Smooth muscle cell (in vitro differentiated cells): Measurements from ENCODE around the gene RSRC2. TPM values are rescaled to one million over a fixed set of nuclear protein-coding genes. Genes with fewer than 3 reads are reported as not detected.

Source experiments
- DNase-seq: peaks from one replicate; lab custom pipeline; 2025; ENCODE audit not compliant: unreplicated experiment; lab: John Stamatoyannopoulos, UW
- H2AFZ ChIP-seq: fragments of 200-600 bp; sonication (generic); 2 replicates; pipeline ENCODE4 v1.6.0; 2016; ENCODE audit warnings: antibody characterized with exemption, low read depth, mild to moderate bottlenecking
- H3F3A ChIP-seq: fragments of 200-600 bp; sonication (generic); 2 replicates; pipeline ENCODE4 v1.6.0; 2017; ENCODE audit warnings: antibody characterized with exemption, low read depth
- H3K27ac ChIP-seq: fragments of 200-600 bp; sonication (generic); 2 replicates; pipeline ENCODE4 v1.5.1; 2016; ENCODE audit warnings: low read depth, mild to moderate bottlenecking
- H3K27me3 ChIP-seq: fragments of 200-600 bp; sonication (generic); 2 replicates; pipeline ENCODE4 v1.6.1; 2016; ENCODE audit warnings: low read depth, mild to moderate bottlenecking
- H3K36me3 ChIP-seq: fragments of 200-600 bp; sonication (generic); 2 replicates; pipeline ENCODE4 v1.5.1; 2016; ENCODE audit warnings: low read depth
- H3K4me1 ChIP-seq: fragments of 200-600 bp; sonication (generic); 2 replicates; pipeline ENCODE4 v1.5.1; 2016; ENCODE audit warnings: low read depth
- H3K4me2 ChIP-seq: fragments of 200-600 bp; sonication (generic); 2 replicates; pipeline ENCODE4 v1.6.0; 2016; ENCODE audit warnings: mild to moderate bottlenecking
- H3K4me3 ChIP-seq: fragments of 200-600 bp; sonication (generic); 2 replicates; pipeline ENCODE4 v1.5.1; 2016; ENCODE audit warnings: mild to moderate bottlenecking
- H3K79me2 ChIP-seq: fragments of 200-600 bp; sonication (generic); 2 replicates; pipeline ENCODE4 v1.6.0; 2016; ENCODE audit warnings: low read depth, mild to moderate bottlenecking
- H3K9ac ChIP-seq: fragments of 200-600 bp; sonication (generic); 2 replicates; pipeline ENCODE4 v1.6.0; 2016; ENCODE audit warnings: low read depth
- H3K9me3 ChIP-seq: fragments of 200-600 bp; sonication (generic); replicated peaks from 2 replicates; pipeline ENCODE4 v1.5.1; 2016; ENCODE audit warnings: low read depth
- H4K20me1 ChIP-seq: fragments of 200-600 bp; sonication (generic); 2 replicates; pipeline ENCODE4 v1.6.0; 2016; ENCODE audit warnings: low read depth
- CTCF ChIP-seq: fragments of 200-600 bp; sonication (generic); IDR thresholded peaks from 2 replicates; pipeline ENCODE4 v1.5.1; 2017; ENCODE audit warnings: borderline replicate concordance, mild to moderate bottlenecking, antibody characterized with exemption; ENCODE audit not compliant: insufficient read depth, poor library complexity, severe bottlenecking
- WGBS: methylation state at CpG from one replicate; pipeline ENCODE4 v1.1.7; 2016; ENCODE audit warnings: low lambda C conversion rate; 5-methylcytosine and 5-hydroxymethylcytosine counted together
- polyA plus RNA-seq: library from polyadenylated mRNA; unstranded; fragments of >200 nt; fragmentation: Nextera tagmentation; extraction: Ambion mirVana; gene quantifications from 2 replicates; pipeline ENCODE4 v1.2.1, GENCODE V29; 2016
- total RNA-seq: library from RNA; depleted of rRNA; stranded (reverse); fragments of >200 nt; gene quantifications from 2 replicates; pipeline ENCODE4 v1.2.3, GENCODE V29; 2014

Gene RSRC2
- total and polyA plus RNA-seq, 2 experiments from 2014 or later = 60.9 to 108 TPM

GRCh38 chr12:122563361-122563760 lies 36.6 kb upstream of the RSRC2 start:
- WGBS = over 99% methylated on average over 4 of the region's 4 CpGs
- no peak overlapping the region for H2AFZ ChIP-seq
- DNase-seq = no peak
- H3K9me3 ChIP-seq = no peaks in the 10 kb centered on the region
- no peak overlapping the region for H3K4me3 ChIP-seq
- H3K4me1 ChIP-seq = no peaks in the 10 kb centered on the region
- no peaks in the 10 kb centered on the region for H3F3A ChIP-seq
- no peak for TF ChIP-seq CTCF
- H4K20me1 ChIP-seq = no peaks in the 10 kb centered on the region
- H3K36me3 ChIP-seq = peaks cover 10% of the 10 kb centered on the region
- no peaks in the 10 kb centered on the region for H3K27me3 ChIP-seq
- no peak overlapping the region for H3K4me2 ChIP-seq
- no peak overlapping the region for H3K9ac ChIP-seq
- no peaks in the 10 kb centered on the region for H3K79me2 ChIP-seq
- H3K27ac ChIP-seq = no peak overlapping the region

- H4K20me1 ChIP-seq = no peaks in the 10 kb centered on the region
- no peaks in the 10 kb centered on the region for H3F3A ChIP-seq
- no peaks in the 10 kb centered on the region for H3K9me3 ChIP-seq
- H3K4me1 ChIP-seq = no peaks in the 10 kb centered on the region
- 100% methylated on average over 3 of the region's 3 CpGs for WGBS
- no peak for DNase-seq
- H3K9ac ChIP-seq = no peak overlapping the region
- no peak for TF ChIP-seq CTCF
- H3K36me3 ChIP-seq = peaks cover 6% of the 10 kb centered on the region
- no peak overlapping the region for H2AFZ ChIP-seq
- no peak overlapping the region for H3K27ac ChIP-seq
- no peaks in the 10 kb centered on the region for H3K27me3 ChIP-seq
- H3K4me2 ChIP-seq = no peak overlapping the region
- no peak overlapping the region for H3K4me3 ChIP-seq
- no peaks in the 10 kb centered on the region for H3K79me2 ChIP-seq
Measured at GRCh38 chr12:122560138-122560537, 33.4 kb upstream of the RSRC2 start.

GRCh38 chr12:122558745-122559641 lies 32.3 kb upstream of the RSRC2 start:
- Histone ChIP-seq H3F3A (no peaks in the 10 kb centered on the region), H3K4me3 (no peak overlapping the region), H3K36me3 (peaks cover 6% of the 10 kb centered on the region), H3K9me3 (no peaks in the 10 kb centered on the region), H3K9ac (no peak overlapping the region), H2AFZ (no peak overlapping the region), H3K4me1 (no peaks in the 10 kb centered on the region), H3K79me2 (no peaks in the 10 kb centered on the region), H3K27ac (no peak overlapping the region), H4K20me1 (no peaks in the 10 kb centered on the region), H3K4me2 (no peak overlapping the region), H3K27me3 (no peaks in the 10 kb centered on the region)
- no peak for DNase-seq
- WGBS = 99% methylated on average over 16 of the region's 16 CpGs
- no peak for TF ChIP-seq CTCF

- no peak for TF ChIP-seq CTCF
- whole genome bisulfite sequencing = 92% methylated on average over 5 of the region's 5 CpGs
- no peak overlapping the region for H3K4me3 ChIP-seq
- no peak for DNase-seq
- no peaks in the 10 kb centered on the region for H3F3A ChIP-seq
- no peak overlapping the region for H3K27ac ChIP-seq
- H3K79me2 ChIP-seq = no peaks in the 10 kb centered on the region
- H3K9me3 ChIP-seq = no peaks in the 10 kb centered on the region
- H3K9ac ChIP-seq = no peak overlapping the region
- no peak overlapping the region for H2AFZ ChIP-seq
- H3K27me3 ChIP-seq = no peaks in the 10 kb centered on the region
- H3K4me1 ChIP-seq = no peaks in the 10 kb centered on the region
- no peak overlapping the region for H3K4me2 ChIP-seq
- H4K20me1 ChIP-seq = no peaks in the 10 kb centered on the region
- peaks cover 3% of the 10 kb centered on the region for H3K36me3 ChIP-seq
Measured at GRCh38 chr12:122547330-122547729, 20.6 kb upstream of the RSRC2 start.
